ENCODE data around the gene GMIP.
"Not testable (repeated sequence)": the region's sequence is repeated elsewhere in the genome, so short reads cannot be mapped to it uniquely, and the experiment has no call there.

The GMIP gene

GRCh38 chr19:19606021-19606420, 37.4 kb downstream of the GMIP start:
- DNase-seq (ENCODE audit: low spot score): peak; percentile 93

- no peak for DNase-seq (ENCODE audit: low spot score)
Observed at GRCh38 chr19:19602713-19603324, 40.6 kb downstream of the GMIP start.

- no peak for DNase-seq (ENCODE audit: low spot score)
Observed at GRCh38 chr19:19602136-19602712, 41.2 kb downstream of the GMIP start.

DNA sequence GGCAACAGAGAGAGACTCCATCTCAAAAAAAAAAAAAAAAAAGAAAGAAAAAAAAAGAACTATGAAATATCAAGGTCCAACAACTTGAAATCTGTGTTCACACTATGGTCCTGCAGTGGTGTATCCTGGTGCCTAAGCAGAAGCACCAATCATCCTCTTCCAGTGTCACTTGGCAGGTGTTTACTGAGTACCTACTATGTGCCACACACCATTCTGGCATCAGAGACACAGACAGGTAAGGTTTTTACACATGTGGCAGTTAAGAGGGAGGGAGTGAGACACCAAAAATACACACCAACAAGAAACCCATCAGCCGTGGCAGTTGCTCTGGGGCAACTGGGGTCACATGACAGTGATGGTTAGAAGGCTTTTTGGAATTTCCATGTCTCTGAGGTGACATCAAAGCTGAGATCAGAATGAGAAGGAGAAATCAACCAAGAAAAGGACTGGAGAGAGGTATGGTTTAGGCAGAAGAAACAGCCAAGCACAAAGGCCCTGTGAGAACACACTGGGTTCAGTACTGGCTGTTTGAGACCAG, 42.6 kb downstream of the GMIP start:
- DNase-seq (ENCODE audit: low spot score): peak; percentile 57

DNA sequence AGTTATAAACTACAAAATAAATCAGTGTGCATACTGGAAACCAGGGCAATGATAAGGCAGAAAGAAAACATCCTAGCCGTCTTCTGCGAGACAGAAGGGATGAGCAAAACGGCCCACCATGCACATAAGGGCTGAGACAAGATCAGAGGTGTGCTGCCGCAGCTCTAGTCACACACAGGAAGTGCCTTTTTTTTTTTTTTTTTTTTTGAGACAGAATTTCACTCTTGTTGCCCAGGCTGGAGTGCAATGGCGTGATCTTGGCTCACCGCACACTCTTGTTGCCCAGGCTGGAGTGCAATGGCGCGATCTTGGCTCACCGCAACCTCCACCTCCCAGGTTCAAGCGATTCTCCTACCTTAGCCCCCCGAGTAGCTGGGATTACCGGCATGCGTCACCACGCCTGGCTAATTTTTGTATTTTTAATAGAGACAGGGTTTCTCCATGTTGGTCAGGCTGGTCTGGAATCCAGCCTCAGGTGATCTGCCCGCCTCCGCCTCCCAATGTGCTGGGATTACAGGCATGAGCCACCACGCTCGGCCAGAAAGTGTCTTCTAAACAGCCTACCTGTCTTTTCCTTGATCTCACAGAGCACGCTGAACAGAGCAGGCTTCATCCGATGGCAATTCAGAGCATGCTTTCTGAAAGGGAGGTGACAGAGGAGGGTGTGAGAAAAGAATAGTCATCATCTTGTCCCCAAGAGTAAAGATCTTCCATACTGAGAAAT, 44.6 kb downstream of the GMIP start:
- not testable (repeated sequence) for DNase-seq (ENCODE audit: low spot score)

GRCh38 chr19:19597809-19598306, 45.6 kb downstream of the GMIP start:
- peak; percentile 31 for DNase-seq (ENCODE audit: low spot score)

DNA sequence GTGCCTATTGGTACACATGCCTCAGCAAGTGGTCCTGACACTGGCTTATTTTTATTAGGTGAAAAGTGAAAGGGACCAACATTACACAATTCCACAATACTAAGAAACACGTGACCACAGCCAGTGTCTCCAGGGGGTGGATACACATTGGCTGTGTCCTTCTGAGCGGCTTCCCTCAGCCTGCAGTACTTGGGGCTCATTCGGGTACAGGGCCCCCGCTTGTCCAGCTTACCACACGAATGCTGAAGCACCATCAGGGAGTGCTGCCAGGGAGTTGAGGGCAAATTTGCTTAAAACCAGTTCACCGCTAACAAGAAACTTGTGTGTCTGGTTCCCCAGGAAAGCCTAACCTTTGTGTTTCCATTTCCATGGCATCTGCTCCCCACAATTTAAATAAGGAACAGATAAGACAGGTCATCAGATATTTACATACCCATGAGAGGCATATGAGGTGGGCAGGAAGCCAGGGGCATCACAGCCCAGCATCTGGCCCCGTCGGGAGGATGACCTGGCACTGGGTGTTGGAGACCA, 48.2 kb downstream of the GMIP start:
- DNase-seq (ENCODE audit: low spot score): no peak

DNA sequence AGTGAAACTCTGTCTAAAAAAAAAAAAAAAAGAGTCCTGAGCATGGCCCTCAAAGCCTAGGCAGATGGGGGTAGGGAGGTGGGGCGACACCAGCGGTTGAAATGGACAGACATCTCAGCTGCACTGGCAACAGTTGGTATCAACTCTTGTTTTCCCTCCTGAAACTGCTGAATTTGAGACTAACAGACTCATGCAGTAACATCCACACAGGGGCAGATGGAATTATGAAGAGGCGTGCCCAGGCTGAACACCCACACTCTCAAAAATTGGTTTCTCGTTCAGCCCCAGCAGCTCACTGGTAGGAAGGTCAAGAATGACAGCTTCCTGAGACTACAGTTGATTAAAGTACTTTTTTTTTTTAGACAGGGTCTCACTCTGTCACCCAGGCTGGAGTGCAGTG, 49.1 kb downstream of the GMIP start:
- DNase-seq (ENCODE audit: low spot score): no peak

GRCh38 chr19:19592690-19593089, 50.8 kb downstream of the GMIP start:
- no peak for DNase-seq (ENCODE audit: low spot score)

GRCh38 chr19:19591133-19591825, 52.2 kb downstream of the GMIP start:
- peak; percentile 91 for DNase-seq (ENCODE audit: low spot score)

GRCh38 chr19:19588546-19588945, 54.9 kb downstream of the GMIP start:
- peak; percentile 81 for DNase-seq (ENCODE audit: low spot score)

- DNase-seq (ENCODE audit: low spot score): no peak
Observed at GRCh38 chr19:19587771-19588170, 55.7 kb downstream of the GMIP start.

- no peak for DNase-seq (ENCODE audit: low spot score)
Observed at GRCh38 chr19:19584356-19584755, 59.1 kb downstream of the GMIP start.

DNA sequence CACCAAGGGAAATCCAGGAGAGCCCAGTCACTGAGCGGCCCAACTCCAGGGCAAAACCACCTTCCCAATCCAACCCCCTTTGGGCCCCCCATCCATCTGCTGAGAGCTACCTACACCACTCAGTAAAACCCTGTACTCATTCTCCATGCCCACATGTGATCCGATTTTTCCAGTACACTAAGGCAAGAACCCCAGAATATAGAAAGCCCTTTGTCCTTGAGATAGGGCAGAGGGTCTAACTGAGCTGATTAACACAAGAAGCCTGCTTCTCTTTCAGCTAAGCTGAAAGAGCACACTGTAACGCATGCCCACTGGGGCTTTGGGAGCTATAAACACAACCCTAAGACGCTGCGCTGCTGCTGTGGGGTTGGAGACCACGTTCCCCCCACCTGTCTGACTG, 61.0 kb downstream of the GMIP start:
- DNase-seq (ENCODE audit: low spot score): no peak

- no peak for DNase-seq (ENCODE audit: low spot score)
Observed at GRCh38 chr19:19581391-19581790, 62.1 kb downstream of the GMIP start.

- no peak for DNase-seq (ENCODE audit: low spot score)
Observed at GRCh38 chr19:19580418-19580817, 63.0 kb downstream of the GMIP start.

GRCh38 chr19:19579533-19580361, 63.7 kb downstream of the GMIP start:
- no peak for DNase-seq (ENCODE audit: low spot score)
